Esophagus muscularis mucosa (tissue), 4 donors: ENCODE measurements around the gene TMEM95.

Source experiments
- CTCF ChIP-seq, 3 experiments: fragments of 200-600 bp in 2 of 3; fragments of 450-650 bp in 1 of 3; sonication (generic) in 2 of 3; IDR thresholded peaks; one replicate each; pipeline ENCODE4 v1.5.1; 2017 to 2019; ENCODE audit warnings: antibody characterized with exemption in 3 of 3, mild to moderate bottlenecking in 2 of 3, moderate library complexity in 1 of 3
- EP300 ChIP-seq: sonication (generic); formaldehyde crosslinking; IDR thresholded peaks from one replicate; pipeline ENCODE4 v1.6.1; 2017; ENCODE audit warnings: antibody characterized with exemption
- POLR2A ChIP-seq: fragments of 450-650 bp; IDR thresholded peaks from one replicate; pipeline ENCODE4 v1.6.1; 2017; ENCODE audit warnings: antibody characterized with exemption, moderate library complexity, mild to moderate bottlenecking, low read depth
- POLR2AphosphoS5 ChIP-seq, 2 donors: sonication (generic); formaldehyde crosslinking; IDR thresholded peaks; one replicate each; pipeline ENCODE4 v1.6.1; 2017; ENCODE audit warnings: antibody characterized with exemption in 2 of 2

GRCh38 chr17:7346761-7347614, 8.0 kb upstream of the TMEM95 start:
- TF ChIP-seq CTCF (IDR thresholded peaks at IDR 0.05), result no peak
- TF ChIP-seq POLR2A, result no peak
- no peak for TF ChIP-seq EP300
- TF ChIP-seq POLR2AphosphoS5 (IDR thresholded peaks at IDR 0.05), result no peak
